Thyroid gland (tissue), 4 donors: ENCODE results near the gene GCNT1.

Experiments used
- CTCF ChIP-seq, 6 experiments: fragments of 200-600 bp in 3 of 6; fragments of 450-650 bp in 3 of 6; sonication (generic) in 3 of 6; IDR thresholded peaks; one replicate each; pipeline ENCODE4 v1.5.1; 2016 to 2019; ENCODE audit warnings: antibody characterized with exemption in 6 of 6, mild to moderate bottlenecking in 2 of 6, inconsistent platforms in 1 of 6, moderate library complexity in 1 of 6
- POLR2A ChIP-seq, 2 donors: fragments of 450-650 bp; IDR thresholded peaks; one replicate each; pipeline ENCODE4 v1.6.1; 2017; ENCODE audit warnings: antibody characterized with exemption in 2 of 2, mild to moderate bottlenecking in 2 of 2, moderate library complexity in 1 of 2

DNA sequence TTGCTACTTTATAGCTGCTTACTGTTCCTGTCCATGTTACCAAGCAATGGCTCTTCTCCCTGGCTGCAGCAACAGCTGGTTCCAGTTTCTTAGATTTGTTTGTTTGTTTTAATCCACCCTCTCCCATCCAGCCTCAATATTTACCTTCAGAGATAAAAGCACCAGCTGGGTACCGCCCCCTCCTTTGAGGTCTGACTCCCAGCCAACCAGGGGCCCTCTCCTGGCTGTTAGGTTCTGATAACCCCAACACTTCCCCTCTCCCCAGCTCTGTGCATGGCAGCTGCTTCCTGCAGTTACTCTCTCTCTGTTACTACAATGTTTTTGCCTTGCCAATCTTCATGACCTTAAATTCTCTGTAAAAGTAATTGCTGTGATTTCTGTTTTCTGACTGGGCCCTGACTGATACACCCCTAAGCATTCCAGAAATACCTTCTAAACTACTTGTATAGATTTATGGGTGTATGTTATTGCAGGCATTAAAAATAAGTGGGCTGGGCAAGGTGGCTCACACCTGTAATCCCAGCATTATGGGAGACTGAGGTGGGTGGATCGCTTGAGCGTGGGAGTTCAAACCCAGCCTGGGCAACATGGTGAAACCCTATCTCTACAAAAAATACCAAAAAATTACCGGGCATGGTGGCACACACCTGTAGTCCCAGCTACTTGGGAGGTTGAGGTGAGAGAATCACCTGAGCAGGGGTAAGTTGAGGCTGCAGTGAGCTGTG lies 2.6 kb upstream of the GCNT1 start:
- no peak for TF ChIP-seq CTCF (IDR thresholded peaks at IDR 0.05)
- TF ChIP-seq POLR2A (IDR thresholded peaks at IDR 0.05) = no peak
